HG03196 (cell line): Measurements from ENCODE around the gene ACTMAP.
"Not testable (repeated sequence)": the region's sequence is repeated elsewhere in the genome, so short reads cannot be mapped to it uniquely, and the experiment has no call there.

Experiments
- ATAC-seq: cut with Tn5 transposase; IDR thresholded peaks from one replicate; pipeline ENCODE4 v1.9.1; 2021; ENCODE audit not compliant: unreplicated experiment

ACTMAP gene

GRCh38 chr19:40750058-40750873 lies at the start of gene ACTMAP:
Gene ACTMAP (minus strand): TSS chr19:40750477. CDS start chr19:40749803, 674 bp downstream.
- ATAC-seq, result peak; percentile 83

GRCh38 chr19:40799558-40800338 lies 49.5 kb upstream of the ACTMAP start:
- ATAC-seq, result no peak

- ATAC-seq, result peak; percentile 70
Measured at GRCh38 chr19:40798683-40799557, 48.6 kb upstream of the ACTMAP start, which contains the start of gene EGLN2. Gene EGLN2 (plus strand): TSS chr19:40799191. CDS start chr19:40800573, 1,382 bp downstream.

GRCh38 chr19:40797963-40798682 lies 47.8 kb upstream of the ACTMAP start:
- ATAC-seq, result peak; percentile 21

- no peak for ATAC-seq
Measured at GRCh38 chr19:40797166-40797962, 47.1 kb upstream of the ACTMAP start.

- no peak for ATAC-seq
Measured at GRCh38 chr19:40791996-40792395, 41.7 kb upstream of the ACTMAP start.

- ATAC-seq, result no peak
Measured at GRCh38 chr19:40791349-40791748, 41.1 kb upstream of the ACTMAP start.

GRCh38 chr19:40786060-40787037 lies 36.1 kb upstream of the ACTMAP start:
- ATAC-seq, result no peak

GRCh38 chr19:40785526-40785925 lies 35.2 kb upstream of the ACTMAP start:
- no peak for ATAC-seq

- not testable (repeated sequence) for ATAC-seq
Measured at GRCh38 chr19:40784146-40784545, 33.9 kb upstream of the ACTMAP start.

GRCh38 chr19:40783711-40784110 lies 33.4 kb upstream of the ACTMAP start:
- no peak for ATAC-seq

- ATAC-seq, result no peak
Measured at GRCh38 chr19:40781140-40781539, 30.9 kb upstream of the ACTMAP start.

GRCh38 chr19:40780582-40780981 lies 30.3 kb upstream of the ACTMAP start:
- ATAC-seq, result no peak

GRCh38 chr19:40778706-40779284 lies 28.5 kb upstream of the ACTMAP start:
- ATAC-seq, result no peak

- ATAC-seq, result peak; percentile 67
Measured at GRCh38 chr19:40777937-40778705, 27.8 kb upstream of the ACTMAP start, which contains the start of gene RAB4B. Gene RAB4B (plus strand): TSS chr19:40778247. CDS start chr19:40778376, 129 bp downstream.

- ATAC-seq, result no peak
Measured at GRCh38 chr19:40777645-40777936, 27.3 kb upstream of the ACTMAP start.

GRCh38 chr19:40776932-40777644 lies 26.8 kb upstream of the ACTMAP start:
- ATAC-seq, result peak; percentile 60
